Mesenteric fat pad (tissue), 1 donor: ENCODE results near the gene KLRC3. TPM values are rescaled to one million over a fixed set of nuclear protein-coding genes. Genes with fewer than 3 reads are reported as not detected.
"Not testable (repeated sequence)": the region's sequence is repeated elsewhere in the genome, so short reads cannot be mapped to it uniquely, and the experiment has no call there.

ENCODE experiments used
- DNase-seq: peaks from one replicate; pipeline ENCODE4 v3.0.0-alpha.2; 2020; ENCODE audit warnings: low spot score
- total RNA-seq: library from RNA; stranded (reverse); fragmentation: NEBNext Ultra II Directional; extraction: Animal tissue kit (Norgen Biotek cat#: 25700); gene quantifications from one replicate; pipeline ENCODE4 v1.2.1, GENCODE V29; 2021
- donor health status: DM: yes; HTN: yes; CAD: no.

Gene KLRC3
- total RNA-seq, 1 donor from 2014 or later, result not detected

GRCh38 chr12:10369557-10370415 is 50.6 kb downstream of the KLRC3 start:
- DNase-seq, result no peak

- no peak for DNase-seq
Measured at GRCh38 chr12:10368206-10369171, 51.9 kb downstream of the KLRC3 start.

GRCh38 chr12:10367714-10368113 is 52.7 kb downstream of the KLRC3 start:
- not testable (repeated sequence) for DNase-seq

- DNase-seq, result no peak
Measured at GRCh38 chr12:10366875-10367274, 53.5 kb downstream of the KLRC3 start.

- DNase-seq, result no peak
Measured at GRCh38 chr12:10365696-10366405, 54.5 kb downstream of the KLRC3 start.

- DNase-seq, result no peak
Measured at GRCh38 chr12:10364815-10365622, 55.4 kb downstream of the KLRC3 start.

- no peak for DNase-seq
Measured at GRCh38 chr12:10363914-10364814, 56.2 kb downstream of the KLRC3 start.

GRCh38 chr12:10363658-10363913 is 56.8 kb downstream of the KLRC3 start:
- no peak for DNase-seq

GRCh38 chr12:10362828-10363657 is 57.4 kb downstream of the KLRC3 start:
- DNase-seq, result no peak

GRCh38 chr12:10362325-10362724 is 58.1 kb downstream of the KLRC3 start:
- no peak for DNase-seq

Other genes with a start within 250 kb of the KLRC3 start
- gene OLR1, start 248.5 kb downstream of the KLRC3 start, total RNA-seq, result 6.2 TPM
- gene TMEM52B, start 241.6 kb downstream of the KLRC3 start, total RNA-seq, result not detected
- 215 TPM for gene GABARAPL1, start 207.7 kb downstream of the KLRC3 start, total RNA-seq
- 3.3 TPM for gene KLRD1, start 112.7 kb downstream of the KLRC3 start, total RNA-seq
- gene KLRK1, start 30.6 kb downstream of the KLRC3 start, total RNA-seq, result 1.7 TPM
- not detected for gene KLRC4, start 10.8 kb downstream of the KLRC3 start, total RNA-seq
- gene KLRC2, start 15.4 kb upstream of the KLRC3 start, total RNA-seq, result not detected
- 0.80 TPM for gene KLRC1, start 32.8 kb upstream of the KLRC3 start, total RNA-seq
- gene EIF2S3B, start 85.3 kb upstream of the KLRC3 start, total RNA-seq, result 0.45 TPM
- gene MAGOHB, start 193.0 kb upstream of the KLRC3 start, total RNA-seq, result 17.7 TPM